ENCODE measurements around the gene TOLLIP. TPM values are rescaled to one million over a fixed set of nuclear protein-coding genes. Genes with fewer than 3 reads are reported as not detected.
A peak's percentile ranks its signal among the peaks of the same experiment; 100 is the strongest.

Gene TOLLIP
- total and polyA plus RNA-seq, 2 of the 4 experiments (the other 2 are of a cell fraction) = 19.7 to 42.9 TPM

GRCh38 chr11:1290052-1291040 lies 19.1 kb downstream of the TOLLIP start:
- no peak overlapping the region for H2BK5ac ChIP-seq (ENCODE audit: low read depth, low read length, poor library complexity, severe bottlenecking)
- H3K18ac ChIP-seq (ENCODE audit: low read depth, low read length) = no peak overlapping the region
- peaks cover 11 to 47% of the 10 kb centered on the region in 2 experiments; a peak in 3 of 4 replicates for H3K79me1 ChIP-seq (ENCODE audit: low read depth in 1 of 2, low read length in 2 of 2)
- ATAC-seq (ENCODE audit: low read depth) (no peak), DNase-seq (no peak)
- TF ChIP-seq CEBPB (IDR thresholded peaks at IDR 0.05; ENCODE audit: low read depth, low read length) = no peak
- H4K5ac ChIP-seq (ENCODE audit: low read depth, low read length) = no peak overlapping the region
- ChIA-PET POLR2A (ENCODE audit: unreplicated experiment) (no interaction called here), CTCF (no interaction called here)
- no peaks in the 10 kb centered on the region for H3K9me3 ChIP-seq (ENCODE audit: control insufficient read depth, insufficient read depth, low read length)
- H4K20me1 ChIP-seq (ENCODE audit: insufficient read depth, low read length) = peaks cover 26% of the 10 kb centered on the region
- WGBS, 2 experiments (ENCODE audit: extremely low coverage in 2 of 2, insufficient read length in 1 of 2) = 94% methylated on average over 26 of the region's 43 CpGs; no CpG with 5 or more reads in 1 of the 2 experiments
- peaks cover 62% of the 10 kb centered on the region for H3K36me3 ChIP-seq (ENCODE audit: control insufficient read depth, insufficient read depth, low read length)
- no peaks in the 10 kb centered on the region for H3K27me3 ChIP-seq (ENCODE audit: control insufficient read depth, insufficient read depth, low read length)
- H3K4me3 ChIP-seq (ENCODE audit: insufficient read depth, low read depth, low read length) = no peak overlapping the region
- H4K8ac ChIP-seq (ENCODE audit: low read depth in 2 of 2, low read length in 2 of 2) = no peak overlapping the region
- no peak overlapping the region for H2BK20ac ChIP-seq (ENCODE audit: low read depth, low read length)
- H3K9ac ChIP-seq (ENCODE audit: low read depth, low read length) = no peak overlapping the region
- no peak overlapping the region for H3K56ac ChIP-seq (ENCODE audit: extremely low read depth, insufficient read depth, low read length)
- dilution Hi-C loops (cut with HindIII; ENCODE audit: low sequenced_read_pairs, unreplicated experiment) = no loop called here
- H2BK15ac ChIP-seq (ENCODE audit: low read depth, low read length) = no peak overlapping the region
- no peaks in the 10 kb centered on the region for H3K9me1 ChIP-seq (ENCODE audit: insufficient read depth, low read length)
- no peak overlapping the region for H2BK120ac ChIP-seq (ENCODE audit: low read depth, low read length)
- no peak overlapping the region for H3K4ac ChIP-seq (ENCODE audit: low read depth, low read length)
- H4K91ac ChIP-seq (ENCODE audit: insufficient read depth, low read depth, low read length) = no peak overlapping the region
- no peak overlapping the region for H3K23ac ChIP-seq (ENCODE audit: low read depth, low read length)
- H2AK5ac ChIP-seq (ENCODE audit: low read depth, low read length) = no peak overlapping the region
- no peak overlapping the region for H2AK9ac ChIP-seq (replicated peaks; ENCODE audit: low read depth, low read length, poor library complexity)
- no peaks in the 10 kb centered on the region for H3K4me1 ChIP-seq (ENCODE audit: control insufficient read depth, insufficient read depth, low read length)
- no peak overlapping the region for H3K14ac ChIP-seq (replicated peaks; ENCODE audit: low read depth, low read length)
- H2AFZ ChIP-seq (replicated peaks; ENCODE audit: low read length, poor library complexity) = peak overlapping the region; percentile 21
- in situ Hi-C loops (cut with MboI; ENCODE audit: low sequenced_read_pairs) = no loop called here
- no TSS peak for BruUV-seq (replicated peaks)
- intact Hi-C loops (cut with micrococcal nuclease) = no loop called here
- H3K4me2 ChIP-seq (ENCODE audit: low read depth, low read length) = no peak overlapping the region
- no peak overlapping the region for H3K27ac ChIP-seq (ENCODE audit: insufficient read depth, low read length)

Measured in IMR-90 (cell line).